ENCODE results near the gene PIH1D1. TPM values are rescaled to one million over a fixed set of nuclear protein-coding genes. Genes with fewer than 3 reads are reported as not detected.

PIH1D1 gene
- total RNA-seq (2021) (122 and 131 TPM in 2 replicates), Bru-seq, nascent RNA (percentile 66 among the genes with signal in this experiment), BruChase-seq, experiment 1, labeled RNA remaining after a 2-hour chase (percentile 76 among the genes with signal in this experiment), BruChase-seq, experiment 2, labeled RNA remaining after a 6-hour chase (percentile 76 among the genes with signal in this experiment)
- long read RNA-seq, transcript PIH1D1-201 (9 exons, 1,192 nt): major isoform, 99 of 140 reads
- long read RNA-seq, partial matches to known transcripts: 6 of 140 reads
- long read RNA-seq, other reads (novel, unspliced or antisense): 30 of 140 reads

GRCh38 chr19:49451430-49452181 lies at the start of gene PIH1D1:
PIH1D1 (minus strand) TSS chr19:49451814; CDS start chr19:49451574, 240 bp downstream.
- no peak for TF ChIP-seq EZH2 (IDR thresholded peaks at IDR 0.05; ENCODE audit: borderline replicate concordance, low read depth, low read length, poor library complexity, severe bottlenecking)
- TF ChIP-seq, protein P1, sequence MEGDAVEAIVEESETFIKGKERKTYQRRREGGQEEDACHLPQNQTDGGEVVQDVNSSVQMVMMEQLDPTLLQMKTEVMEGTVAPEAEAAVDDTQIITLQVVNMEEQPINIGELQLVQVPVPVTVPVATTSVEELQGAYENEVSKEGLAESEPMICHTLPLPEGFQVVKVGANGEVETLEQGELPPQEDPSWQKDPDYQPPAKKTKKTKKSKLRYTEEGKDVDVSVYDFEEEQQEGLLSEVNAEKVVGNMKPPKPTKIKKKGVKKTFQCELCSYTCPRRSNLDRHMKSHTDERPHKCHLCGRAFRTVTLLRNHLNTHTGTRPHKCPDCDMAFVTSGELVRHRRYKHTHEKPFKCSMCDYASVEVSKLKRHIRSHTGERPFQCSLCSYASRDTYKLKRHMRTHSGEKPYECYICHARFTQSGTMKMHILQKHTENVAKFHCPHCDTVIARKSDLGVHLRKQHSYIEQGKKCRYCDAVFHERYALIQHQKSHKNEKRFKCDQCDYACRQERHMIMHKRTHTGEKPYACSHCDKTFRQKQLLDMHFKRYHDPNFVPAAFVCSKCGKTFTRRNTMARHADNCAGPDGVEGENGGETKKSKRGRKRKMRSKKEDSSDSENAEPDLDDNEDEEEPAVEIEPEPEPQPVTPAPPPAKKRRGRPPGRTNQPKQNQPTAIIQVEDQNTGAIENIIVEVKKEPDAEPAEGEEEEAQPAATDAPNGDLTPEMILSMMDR (conservative IDR thresholded peaks at IDR 0.05; ENCODE audit: low read depth, low read length): no peak
- no peaks in the 10 kb centered on the region for H3K9me3 ChIP-seq (ENCODE audit: low read depth, low read length, poor library complexity, severe bottlenecking)
- H3K4me3 ChIP-seq (ENCODE audit: low read depth, low read length, poor library complexity, severe bottlenecking): peak within 1 kb of the TSS; percentile 98
- ChIA-PET CTCF (interaction anchor here (0.7 to 1.3 kb wide), 2 partner anchors 24 to 118 kb away, joined by 3 to 7 read pairs; no protein-coding TSS in a partner anchor), POLR2A (ENCODE audit: low non-redundant PET) (interaction anchor here (0.5 kb wide), 1 partner anchor 315 kb away, joined by 24 read pairs; the partner anchor contains the start of gene AP2A1)
- no peaks in the 10 kb centered on the region for H3K27me3 ChIP-seq (replicated peaks; ENCODE audit: insufficient read depth, low read depth, low read length, poor library complexity)
- TSS peak; percentile 82 for BruUV-seq (replicated peaks)
- peak; percentile 100 for DNase-seq (ENCODE audit: low spot score)
- peaks cover 19% of the 10 kb centered on the region for H3K36me3 ChIP-seq (ENCODE audit: insufficient read depth, low read length, poor library complexity, severe bottlenecking)
- intact Hi-C loops (cut with micrococcal nuclease; ENCODE audit: unreplicated experiment): loop anchor here (1.0 to 2.0 kb wide), 2 partner anchors 36 to 45 kb away; partner anchors contain the start of genes RPL13A and RPS11
- H3K27ac ChIP-seq (ENCODE audit: low read depth, low read length, poor library complexity, severe bottlenecking): peak within 1 kb of the TSS; percentile 94
- peaks cover 34% of the 10 kb centered on the region for H3K4me1 ChIP-seq (ENCODE audit: insufficient read depth, low read length, poor library complexity, severe bottlenecking)

- Histone ChIP-seq H3K36me3 (ENCODE audit: insufficient read depth, low read length, poor library complexity, severe bottlenecking) (peaks cover 38% of the 10 kb centered on the region), H3K4me1 (ENCODE audit: insufficient read depth, low read length, poor library complexity, severe bottlenecking) (peaks cover 44% of the 10 kb centered on the region), H3K4me3 (ENCODE audit: low read depth, low read length, poor library complexity, severe bottlenecking) (peak overlapping the region; percentile 82), H3K27me3 (replicated peaks; ENCODE audit: insufficient read depth, low read depth, low read length, poor library complexity) (no peaks in the 10 kb centered on the region), H3K9me3 (ENCODE audit: low read depth, low read length, poor library complexity, severe bottlenecking) (no peaks in the 10 kb centered on the region), H3K27ac (ENCODE audit: low read depth, low read length, poor library complexity, severe bottlenecking) (peak overlapping the region; percentile 99)
- TF ChIP-seq, protein P1 (conservative IDR thresholded peaks at IDR 0.05; ENCODE audit: low read depth, low read length): no peak
- no peak for TF ChIP-seq EZH2 (IDR thresholded peaks at IDR 0.05; ENCODE audit: borderline replicate concordance, low read depth, low read length, poor library complexity, severe bottlenecking)
- intact Hi-C loops (cut with micrococcal nuclease; ENCODE audit: unreplicated experiment): loop anchor here (5.0 to 10.0 kb wide), 2 partner anchors 353 to 376 kb away; partner anchors contain the start of genes AKT1S1, PTOV1 and TBC1D17
- ChIA-PET CTCF (interaction anchor here (0.6 to 1.4 kb wide), 2 partner anchors 14 to 47 kb away, joined by 3 to 8 read pairs; no protein-coding TSS in a partner anchor), POLR2A (ENCODE audit: low non-redundant PET) (interaction anchor here (0.5 kb wide), 1 partner anchor 20 kb away, joined by 8 read pairs; no protein-coding TSS in a partner anchor)
- no peak for DNase-seq (ENCODE audit: low spot score)
- no TSS peak for BruUV-seq (replicated peaks)
Measured at GRCh38 chr19:49499030-49499670, 47.5 kb upstream of the PIH1D1 start.

DNA sequence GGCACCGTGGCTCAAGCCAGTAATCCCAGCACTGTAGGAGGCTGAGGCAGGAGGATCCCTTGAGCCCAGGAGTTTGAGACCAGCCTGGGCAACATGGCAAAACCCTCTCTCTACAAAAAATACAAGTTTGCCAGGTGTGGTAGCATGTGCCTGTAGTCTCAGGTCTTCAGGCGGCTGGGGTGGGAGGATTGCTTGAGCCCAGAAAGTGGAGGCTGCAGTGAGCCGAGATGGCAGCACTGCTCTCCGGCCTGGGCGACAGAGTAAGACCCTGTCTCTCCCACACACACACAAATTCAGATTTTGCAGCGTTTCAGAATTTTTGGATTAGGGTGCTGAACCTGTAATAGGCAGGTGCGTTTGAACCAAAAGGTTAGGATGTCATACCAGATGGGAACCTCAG lies 46.9 kb upstream of the PIH1D1 start:
- Histone ChIP-seq H3K27ac (ENCODE audit: low read depth, low read length, poor library complexity, severe bottlenecking) (peak overlapping the region; percentile 99), H3K4me1 (ENCODE audit: insufficient read depth, low read length, poor library complexity, severe bottlenecking) (peaks cover 41% of the 10 kb centered on the region), H3K36me3 (ENCODE audit: insufficient read depth, low read length, poor library complexity, severe bottlenecking) (peaks cover 38% of the 10 kb centered on the region), H3K27me3 (replicated peaks; ENCODE audit: insufficient read depth, low read depth, low read length, poor library complexity) (no peaks in the 10 kb centered on the region), H3K4me3 (ENCODE audit: low read depth, low read length, poor library complexity, severe bottlenecking) (peak overlapping the region; percentile 82), H3K9me3 (ENCODE audit: low read depth, low read length, poor library complexity, severe bottlenecking) (no peaks in the 10 kb centered on the region)
- ChIA-PET CTCF (interaction anchor here (0.6 kb wide), 1 partner anchor 15 kb away, joined by 3 read pairs; no protein-coding TSS in a partner anchor), POLR2A (ENCODE audit: low non-redundant PET) (interaction anchor here (0.6 kb wide), 1 partner anchor 10 kb away, joined by 9 read pairs; no protein-coding TSS in a partner anchor)
- no peak for DNase-seq (ENCODE audit: low spot score)
- BruUV-seq (replicated peaks): no TSS peak
- intact Hi-C loops (cut with micrococcal nuclease; ENCODE audit: unreplicated experiment): loop anchor here (5.0 to 10.0 kb wide), 2 partner anchors 354 to 376 kb away; partner anchors contain the start of genes AKT1S1, PTOV1 and TBC1D17
- TF ChIP-seq, protein P1 (conservative IDR thresholded peaks at IDR 0.05; ENCODE audit: low read depth, low read length): no peak
- no peak for TF ChIP-seq EZH2 (IDR thresholded peaks at IDR 0.05; ENCODE audit: borderline replicate concordance, low read depth, low read length, poor library complexity, severe bottlenecking)
